ENCODE measurements around the gene FRG2C.
A peak's percentile ranks its signal among the peaks of the same experiment; 100 is the strongest.
"Not testable (repeated sequence)": the region's sequence is repeated elsewhere in the genome, so short reads cannot be mapped to it uniquely, and the experiment has no call there.

The FRG2C gene

GRCh38 chr3:75664028-75664427, at the start of gene FRG2C:
Gene FRG2C (plus strand): TSS chr3:75664328. CDS start chr3:75664380, 52 bp downstream.
- DNase-seq (ENCODE audit: low spot score): not testable (repeated sequence)

DNA sequence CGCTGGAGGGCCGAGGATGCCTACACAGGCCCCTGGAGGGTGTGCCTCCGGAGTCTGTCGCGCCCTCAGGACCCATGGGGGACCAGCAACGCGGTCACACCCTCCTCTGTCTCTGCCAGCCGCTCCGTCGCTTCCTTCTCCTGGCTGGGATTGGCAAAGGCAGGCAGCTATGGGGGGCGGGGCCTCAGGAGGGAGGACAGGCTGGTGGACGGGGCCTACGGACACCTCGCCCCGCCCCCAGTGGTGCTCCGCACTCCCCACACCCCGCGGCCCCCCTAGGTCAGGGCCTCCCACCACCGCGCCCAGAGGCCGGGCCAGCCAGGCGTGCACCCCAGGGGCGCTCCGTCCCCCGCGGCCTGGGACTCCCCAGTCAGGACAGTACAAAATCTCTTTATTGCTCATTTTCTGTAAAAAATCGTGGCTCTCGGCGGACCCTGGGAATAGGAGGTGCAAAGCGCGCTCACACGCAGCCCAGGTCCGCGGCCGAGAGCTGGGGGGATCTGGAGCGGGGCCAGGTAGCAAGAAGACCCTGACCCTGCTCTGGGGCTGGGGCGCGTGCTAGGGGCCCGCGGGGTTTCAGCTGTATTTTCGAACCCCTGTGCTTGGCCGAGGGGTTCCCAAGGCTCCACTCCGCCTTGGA, 45.3 kb upstream of the FRG2C start:
- not testable (repeated sequence) for DNase-seq (ENCODE audit: low spot score)

DNA sequence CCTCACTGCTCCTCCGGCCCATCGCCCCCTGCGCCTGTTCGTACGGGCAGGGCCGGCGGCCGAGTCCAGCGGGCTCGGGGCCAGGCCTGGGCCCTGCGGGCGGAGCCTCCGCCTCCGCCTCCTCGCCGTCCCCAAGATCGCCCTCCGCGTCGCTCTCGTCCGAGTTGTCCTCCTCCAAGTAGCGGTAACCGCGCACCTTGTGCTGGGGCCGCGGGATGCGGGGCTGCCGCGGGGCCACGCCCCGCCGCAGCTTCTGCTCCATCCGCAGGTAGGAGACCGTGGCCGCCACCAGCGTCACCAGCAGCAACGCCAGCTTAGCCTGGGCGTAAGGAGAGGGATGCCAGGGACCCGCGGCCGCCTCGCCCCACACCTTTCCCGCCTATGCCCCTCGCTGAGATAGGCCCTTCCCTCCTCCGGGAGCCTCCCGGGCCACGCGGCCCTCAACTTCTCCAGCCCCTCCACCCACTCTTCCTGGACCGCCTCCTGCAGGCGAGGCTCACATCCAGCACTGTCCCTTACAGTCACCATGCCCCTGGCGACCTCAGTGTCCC, 44.6 kb upstream of the FRG2C start:
- not testable (repeated sequence) for DNase-seq (ENCODE audit: low spot score)

DNA sequence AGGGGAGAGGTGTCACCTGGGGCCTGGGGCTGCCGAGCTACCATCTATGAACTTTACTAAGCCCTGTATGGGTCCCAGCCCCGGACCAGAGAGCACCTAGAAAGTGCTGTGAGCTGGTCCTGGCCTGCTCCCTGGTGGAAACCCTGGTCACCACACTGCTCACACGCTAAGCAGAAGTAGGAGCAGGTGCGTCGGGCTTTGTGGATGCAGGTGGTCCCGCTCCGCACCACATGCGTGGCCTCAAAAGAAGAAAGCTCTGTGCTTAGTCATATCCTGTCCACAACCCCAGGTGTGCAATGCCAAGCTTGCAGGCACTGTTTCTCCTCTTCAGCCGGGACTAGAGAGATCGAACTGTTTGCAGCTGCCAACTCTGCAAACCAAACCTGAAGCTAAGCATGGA, 42.4 kb upstream of the FRG2C start:
- not testable (repeated sequence) for DNase-seq (ENCODE audit: low spot score)

GRCh38 chr3:75623656-75624055, 40.5 kb upstream of the FRG2C start:
- DNase-seq (ENCODE audit: low spot score): not testable (repeated sequence)

DNA sequence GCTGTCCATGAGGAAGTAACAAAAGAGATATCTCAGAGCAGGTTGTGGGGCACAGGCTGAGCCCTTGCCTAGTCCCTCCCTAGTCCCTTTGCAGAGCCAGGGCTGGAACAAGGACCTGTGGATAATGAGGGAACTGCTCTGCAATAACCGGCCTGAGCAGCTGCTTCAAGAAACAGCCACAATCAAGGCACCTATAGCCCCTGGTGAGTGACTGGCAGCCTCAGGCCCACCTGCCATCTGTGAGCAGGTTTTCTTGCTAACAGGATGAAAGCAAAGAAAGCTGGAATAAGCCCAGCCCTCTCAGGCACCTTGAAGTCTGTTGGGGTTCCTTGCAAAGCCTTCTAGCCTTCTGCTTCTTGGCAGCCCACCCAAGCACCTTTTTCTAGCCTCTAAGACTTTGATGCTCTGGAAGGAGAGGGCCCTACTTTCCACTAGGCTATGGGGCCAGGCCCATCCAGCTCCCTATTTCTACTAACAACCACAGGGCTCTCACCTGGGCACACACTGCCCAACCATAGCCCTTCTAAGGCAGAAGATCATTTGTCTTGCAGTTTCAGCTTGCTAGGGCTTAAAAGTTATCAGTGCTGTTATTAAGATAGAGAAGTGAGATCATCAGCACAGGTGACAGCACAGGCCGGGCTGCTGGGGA, 33.1 kb upstream of the FRG2C start:
- not testable (repeated sequence) for DNase-seq (ENCODE audit: low spot score)

GRCh38 chr3:75631541-75631940, 32.6 kb upstream of the FRG2C start:
- DNase-seq (ENCODE audit: low spot score): no peak

DNA sequence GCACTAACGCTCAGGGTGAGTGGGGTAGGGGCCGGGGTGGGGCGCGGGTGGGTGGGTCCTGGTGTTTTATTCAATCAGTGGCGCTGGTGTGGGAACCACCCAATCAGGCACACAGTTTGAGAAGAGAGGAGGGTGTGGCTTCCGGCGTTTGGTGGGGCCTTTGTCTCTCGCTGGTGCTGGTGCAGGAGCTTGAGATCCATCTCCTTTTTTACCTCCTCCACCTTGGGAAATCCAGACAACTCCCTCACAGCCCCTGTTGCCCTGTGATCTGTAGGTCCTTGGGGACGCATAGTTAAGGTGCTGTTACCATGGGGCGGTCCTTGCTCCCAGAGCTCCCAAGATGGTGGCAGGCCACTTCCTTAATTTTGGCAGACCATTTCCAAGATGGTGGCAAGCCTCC, 25.2 kb upstream of the FRG2C start:
- not testable (repeated sequence) for DNase-seq (ENCODE audit: low spot score)

DNA sequence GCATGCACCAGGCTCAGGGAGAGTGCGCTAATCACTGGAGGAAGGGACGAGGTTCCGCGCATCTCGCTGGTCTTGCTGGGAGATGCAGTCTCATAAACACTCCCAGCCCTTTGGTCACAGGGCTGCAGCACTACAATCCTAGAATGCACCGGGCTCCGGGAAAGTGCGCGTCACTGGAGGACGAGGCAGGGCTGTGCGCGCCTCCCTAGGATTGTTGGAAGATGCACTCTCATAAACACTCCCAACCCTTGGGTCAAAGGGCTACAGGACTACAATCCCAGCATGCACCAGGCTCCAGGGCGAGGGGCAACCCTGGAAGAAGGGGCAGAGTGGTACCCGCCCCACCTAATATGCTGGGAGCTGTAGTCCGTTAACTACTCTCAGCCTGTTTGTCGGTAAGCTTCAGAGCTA, 23.0 kb upstream of the FRG2C start:
- DNase-seq (ENCODE audit: low spot score): peak; percentile 80

DNA sequence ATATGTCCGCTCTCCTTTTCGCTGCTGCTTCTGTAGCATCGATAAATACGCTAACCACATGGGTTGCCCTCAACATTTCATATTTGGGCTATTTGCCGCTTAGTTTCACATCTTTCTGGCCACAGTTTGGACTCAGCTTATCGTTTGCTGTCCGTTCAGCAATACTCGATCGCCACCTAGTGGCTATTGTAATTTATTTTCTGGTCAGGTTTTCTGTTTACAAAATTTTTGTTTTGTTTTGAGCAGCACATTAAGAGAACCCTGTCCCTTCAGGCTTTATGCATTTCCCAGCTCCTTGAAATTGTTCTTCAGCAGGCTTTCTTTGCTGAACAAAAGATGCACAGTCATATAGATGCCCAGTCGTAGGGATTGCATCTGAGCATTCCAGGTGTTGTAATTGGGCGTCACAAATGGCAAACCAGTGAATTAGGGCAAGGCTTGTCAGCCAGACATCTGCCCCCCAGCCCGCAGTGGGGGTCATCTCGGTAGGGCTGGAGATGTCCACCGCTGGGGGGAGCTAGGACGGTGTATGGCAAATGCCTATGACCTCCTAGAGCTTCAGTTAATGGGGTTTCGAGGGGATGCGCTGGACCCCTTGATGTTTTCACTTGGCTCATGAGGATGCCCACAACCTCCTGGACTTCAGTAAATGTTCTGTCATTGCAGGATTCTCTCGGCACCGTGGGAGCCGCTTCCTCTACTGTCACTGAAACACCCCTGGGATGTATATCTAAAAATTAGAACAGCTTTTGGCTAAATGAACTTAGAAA, 20.9 kb upstream of the FRG2C start:
- DNase-seq (ENCODE audit: low spot score): not testable (repeated sequence)

- DNase-seq (ENCODE audit: low spot score): not testable (repeated sequence)
Observed at GRCh38 chr3:75645548-75645947, 18.6 kb upstream of the FRG2C start.

GRCh38 chr3:75650191-75650590, 13.9 kb upstream of the FRG2C start:
- no peak for DNase-seq (ENCODE audit: low spot score)

GRCh38 chr3:75655101-75655904, 8.8 kb upstream of the FRG2C start:
- DNase-seq (ENCODE audit: low spot score): not testable (repeated sequence)

DNA sequence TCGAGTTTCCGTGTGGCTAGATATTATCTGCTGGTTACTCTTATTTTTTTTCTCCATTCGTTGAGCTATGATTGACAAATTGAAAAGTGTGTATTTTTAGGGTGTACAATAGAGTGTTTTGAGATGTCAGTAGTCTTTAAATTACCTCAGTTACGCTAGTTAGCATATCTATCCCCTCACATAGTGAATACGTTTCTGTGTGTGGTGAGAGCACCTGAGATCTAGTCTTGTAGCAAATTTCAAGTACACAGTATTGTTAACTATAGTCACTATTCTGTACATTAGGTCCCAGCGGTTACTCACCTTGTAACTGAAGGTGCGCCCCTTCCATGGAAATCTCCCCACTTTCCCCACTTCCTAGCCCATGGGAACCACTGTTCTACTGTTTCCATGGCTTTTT, 8.2 kb upstream of the FRG2C start:
- DNase-seq (ENCODE audit: low spot score): not testable (repeated sequence)

DNA sequence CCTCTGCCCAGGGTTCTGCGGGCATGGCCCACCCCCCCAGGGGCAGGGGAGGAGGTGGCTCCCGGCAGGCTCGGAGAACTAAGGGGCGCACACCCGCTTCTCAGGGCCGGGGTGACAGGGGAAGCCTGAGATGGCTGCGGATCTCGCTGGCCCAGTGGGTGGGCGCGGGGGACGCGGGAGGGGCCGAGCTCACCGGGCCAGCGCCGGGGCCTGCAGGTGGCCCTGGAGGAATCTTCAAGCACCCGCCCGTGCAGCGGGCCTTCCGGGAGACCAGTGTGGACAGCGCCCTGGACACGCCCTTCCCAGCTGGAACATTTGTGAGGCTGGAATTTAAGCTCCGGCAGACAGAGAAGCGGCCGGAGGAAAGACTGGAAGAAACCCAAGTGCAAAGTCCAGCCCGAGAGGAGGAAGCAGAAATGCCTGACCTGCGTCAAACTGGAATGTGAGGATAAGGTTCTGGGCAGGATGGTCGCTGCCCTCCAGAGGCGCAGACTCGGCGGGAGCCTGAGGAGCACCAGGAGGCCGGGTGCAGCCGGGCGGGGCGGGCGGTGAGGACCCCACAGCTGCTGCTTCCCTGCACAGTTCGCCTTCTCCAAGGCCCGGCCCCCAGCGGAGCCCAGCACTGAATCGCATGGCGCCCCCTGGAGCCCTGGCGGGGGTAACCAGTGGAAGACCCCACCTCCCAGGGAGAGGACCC, 5.6 kb upstream of the FRG2C start:
- not testable (repeated sequence) for DNase-seq (ENCODE audit: low spot score)

DNA sequence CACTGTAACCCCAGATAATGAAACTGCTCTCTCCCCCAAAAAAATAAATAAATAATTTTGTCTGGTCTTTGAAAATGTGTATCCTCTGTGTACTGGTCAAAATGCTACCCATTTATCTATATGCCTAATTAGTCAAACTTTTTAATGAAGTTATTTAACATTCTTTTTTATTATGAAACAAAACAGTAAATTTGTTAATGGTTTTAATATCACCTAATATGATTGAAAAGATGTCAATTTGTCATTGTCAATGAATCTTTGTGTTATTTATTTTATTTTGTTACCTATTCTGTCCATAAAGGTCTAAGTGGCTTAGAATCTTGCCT, 5.1 kb upstream of the FRG2C start:
- DNase-seq (ENCODE audit: low spot score): not testable (repeated sequence)

DNA sequence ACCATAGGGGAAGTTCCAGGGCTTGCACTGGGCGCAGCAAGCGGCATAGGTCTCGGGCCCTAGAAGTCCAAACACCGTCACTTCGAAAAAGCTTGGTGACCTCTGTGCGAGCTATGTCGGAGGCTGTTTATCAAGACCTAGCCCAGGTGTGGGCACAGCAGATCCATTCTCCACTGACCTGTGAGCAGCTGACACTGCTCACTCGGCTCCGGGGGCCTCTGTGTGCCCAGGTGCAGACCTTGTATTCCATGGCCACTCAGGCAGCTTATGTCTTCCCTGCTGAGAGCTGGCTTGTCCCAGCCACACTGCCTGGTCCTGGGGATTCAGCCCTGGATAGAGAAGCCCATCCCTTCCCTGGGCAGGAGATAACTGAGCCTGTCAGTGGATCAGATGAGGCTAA, 1.5 kb downstream of the FRG2C start:
- not testable (repeated sequence) for DNase-seq (ENCODE audit: low spot score)

GRCh38 chr3:75667757-75668701, 3.9 kb downstream of the FRG2C start:
- DNase-seq (ENCODE audit: low spot score): not testable (repeated sequence)

DNA sequence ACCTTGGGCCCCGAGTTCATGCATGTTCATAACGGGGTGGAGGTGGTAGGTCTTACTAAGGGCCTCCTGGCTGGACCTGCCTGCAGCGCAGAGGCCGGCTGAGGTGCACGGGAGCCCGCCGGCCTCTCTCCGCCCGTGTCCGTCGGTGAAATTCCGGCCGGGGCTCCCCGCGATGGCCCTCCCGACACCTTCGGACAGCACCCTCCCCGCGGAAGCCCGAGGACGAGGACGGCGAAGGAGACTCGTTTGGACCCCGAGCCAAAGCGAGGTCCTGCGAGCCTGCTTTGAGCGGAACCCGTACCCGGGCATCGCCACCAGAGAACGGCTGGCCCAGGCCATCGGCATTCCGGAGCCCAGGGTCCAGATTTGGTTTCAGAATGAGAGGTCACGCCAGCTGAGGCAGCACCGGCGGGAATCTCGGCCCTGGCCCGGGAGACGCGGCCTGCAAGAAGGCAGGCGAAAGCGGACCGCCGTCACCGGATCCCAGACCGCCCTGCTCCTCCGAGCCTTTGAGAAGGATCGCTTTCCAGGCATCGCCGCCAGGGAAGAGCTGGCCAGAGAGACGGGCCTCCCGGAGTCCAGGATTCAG, 4.7 kb downstream of the FRG2C start:
- DNase-seq (ENCODE audit: low spot score): not testable (repeated sequence)
